Right lobe of liver (tissue), 6 donors: ENCODE measurements around the gene MED12L. TPM values are rescaled to one million over a fixed set of nuclear protein-coding genes. Genes with fewer than 3 reads are reported as not detected.
"Not testable (repeated sequence)": the region's sequence is repeated elsewhere in the genome, so short reads cannot be mapped to it uniquely, and the experiment has no call there.

Experiments
- ATAC-seq, 4 donors: fragments of 200-7000 bp; cut with Tn5 transposase; one replicate each; pipeline ENCODE4 v1.9.1; 2020; ENCODE audit warnings: mild to moderate bottlenecking in 4 of 4, moderate library complexity in 4 of 4
- DNase-seq, 3 donors: peaks; one replicate each; pipeline ENCODE4 v3.0.0-alpha.2; 2020
- H3K27ac ChIP-seq, 3 donors: fragments of 200-600 bp; one replicate each; pipeline ENCODE4 v1.8.0; 2022
- H3K27me3 ChIP-seq, 2 donors: fragments of 200-600 bp; one replicate each; pipeline ENCODE4 v1.8.0; 2022
- H3K36me3 ChIP-seq, 4 donors: fragments of 200-600 bp; sonication (generic) in 1 of 4; one replicate each; pipeline versions ENCODE4 v1.5.1 to v1.8.0; 2017 to 2022; ENCODE audit warnings: control low read depth in 1 of 4
- H3K4me1 ChIP-seq, 4 donors: fragments of 200-600 bp; sonication (generic) in 1 of 4; one replicate each; pipeline versions ENCODE4 v1.5.1 to v1.8.0; 2017 to 2022; ENCODE audit warnings: control low read depth in 1 of 4
- H3K4me3 ChIP-seq, 3 donors: fragments of 200-600 bp; one replicate each; pipeline ENCODE4 v1.8.0; 2022
- H3K9me3 ChIP-seq, 4 donors: fragments of 200-600 bp; sonication (generic) in 1 of 4; one replicate each; pipeline versions ENCODE4 v1.5.1 to v1.8.0; 2017 to 2022; ENCODE audit warnings: control low read depth in 1 of 4
- POLR2A ChIP-seq: fragments of 450-650 bp; IDR thresholded peaks from one replicate; pipeline ENCODE4 v1.6.1; 2017; ENCODE audit warnings: antibody characterized with exemption, mild to moderate bottlenecking
- WGBS: methylation state at CpG from one replicate; pipeline ENCODE4 v1.1.6; 2018; ENCODE audit warnings: low coverage, low lambda C conversion rate; ENCODE audit not compliant: insufficient coverage; ENCODE audit errors: missing lambda C conversion rate; 5-methylcytosine and 5-hydroxymethylcytosine counted together
- intact Hi-C, 2 donors: fragments of 100-400 bp; cut with DNase I; formaldehyde crosslinking; loops; one replicate each; pipeline versions ENCODE4 v1.11.2 to v1.14.1; 2022
- total RNA-seq, 6 experiments: library from RNA; depleted of rRNA in 2 of 6; stranded (reverse); fragments of >200 nt in 2 of 6; fragmentation: NEBNext Ultra II Directional in 3 of 6; extraction: Animal tissue kit (Norgen Biotek cat#: 25700) in 3 of 6; gene quantifications; one replicate each; pipeline versions ENCODE4 v1.1.0 to v1.2.4, GENCODE V29; 2016 to 2023
- TF ChIP-seq, protein P1 (sequence below), 4 donors: fragments of 200-600 bp in 3 of 4; fragments of 450-650 bp in 1 of 4; IDR thresholded peaks; one replicate each; pipeline versions ENCODE4 v1.5.1 to v1.8.0; 2016 to 2022; ENCODE audit warnings: antibody characterized with exemption in 4 of 4, mild to moderate bottlenecking in 2 of 4
- donor health status: DM: no; HTN: yes; CAD: no.
- donor health status: DM: no; HTN: no; CAD: no.
- donor health status: DM: no; HTN: no; CAD: no.
- donor health status: DM: no; HTN: yes; CAD: no.
- donor health status: DM: no; HTN: yes; CAD: no.

MED12L gene
- total RNA-seq, 6 experiments from 2014 or later: 0.04 to 0.64 (median 0.40) TPM

DNA sequence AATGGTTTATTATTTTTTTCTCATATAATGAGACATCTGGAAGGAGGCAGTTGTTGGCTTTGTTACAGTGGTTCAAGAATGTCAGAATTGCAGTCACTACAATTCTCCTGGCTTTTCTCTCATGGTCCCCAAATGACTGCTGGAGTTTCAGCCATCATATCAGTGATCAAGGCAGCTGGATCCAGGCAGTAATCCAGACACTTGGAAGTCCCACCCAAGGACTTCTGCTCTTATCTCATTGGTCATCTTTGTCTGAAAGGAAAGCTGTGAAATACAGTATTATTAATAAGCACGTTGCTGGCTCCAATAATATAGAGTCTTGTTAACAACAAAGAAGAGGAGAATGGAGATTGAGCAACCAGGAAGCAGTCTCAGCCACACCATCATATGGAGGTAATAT, 22.9 kb upstream of the MED12L start:
- no peak for ATAC-seq
- intact Hi-C loops: no loop called here
- Histone ChIP-seq H3K9me3 (no peaks in the 10 kb centered on the region), H3K4me3 (no peak overlapping the region), H3K4me1 (no peaks in the 10 kb centered on the region), H3K27me3 (no peaks in the 10 kb centered on the region), H3K27ac (no peak overlapping the region), H3K36me3 (no peaks in the 10 kb centered on the region)
- TF ChIP-seq, protein P1, sequence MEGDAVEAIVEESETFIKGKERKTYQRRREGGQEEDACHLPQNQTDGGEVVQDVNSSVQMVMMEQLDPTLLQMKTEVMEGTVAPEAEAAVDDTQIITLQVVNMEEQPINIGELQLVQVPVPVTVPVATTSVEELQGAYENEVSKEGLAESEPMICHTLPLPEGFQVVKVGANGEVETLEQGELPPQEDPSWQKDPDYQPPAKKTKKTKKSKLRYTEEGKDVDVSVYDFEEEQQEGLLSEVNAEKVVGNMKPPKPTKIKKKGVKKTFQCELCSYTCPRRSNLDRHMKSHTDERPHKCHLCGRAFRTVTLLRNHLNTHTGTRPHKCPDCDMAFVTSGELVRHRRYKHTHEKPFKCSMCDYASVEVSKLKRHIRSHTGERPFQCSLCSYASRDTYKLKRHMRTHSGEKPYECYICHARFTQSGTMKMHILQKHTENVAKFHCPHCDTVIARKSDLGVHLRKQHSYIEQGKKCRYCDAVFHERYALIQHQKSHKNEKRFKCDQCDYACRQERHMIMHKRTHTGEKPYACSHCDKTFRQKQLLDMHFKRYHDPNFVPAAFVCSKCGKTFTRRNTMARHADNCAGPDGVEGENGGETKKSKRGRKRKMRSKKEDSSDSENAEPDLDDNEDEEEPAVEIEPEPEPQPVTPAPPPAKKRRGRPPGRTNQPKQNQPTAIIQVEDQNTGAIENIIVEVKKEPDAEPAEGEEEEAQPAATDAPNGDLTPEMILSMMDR (IDR thresholded peaks at IDR 0.05): no peak
- TF ChIP-seq POLR2A: no peak
- WGBS: 0% methylated on average over 1 of the region's 1 CpG
- no peak for DNase-seq

DNA sequence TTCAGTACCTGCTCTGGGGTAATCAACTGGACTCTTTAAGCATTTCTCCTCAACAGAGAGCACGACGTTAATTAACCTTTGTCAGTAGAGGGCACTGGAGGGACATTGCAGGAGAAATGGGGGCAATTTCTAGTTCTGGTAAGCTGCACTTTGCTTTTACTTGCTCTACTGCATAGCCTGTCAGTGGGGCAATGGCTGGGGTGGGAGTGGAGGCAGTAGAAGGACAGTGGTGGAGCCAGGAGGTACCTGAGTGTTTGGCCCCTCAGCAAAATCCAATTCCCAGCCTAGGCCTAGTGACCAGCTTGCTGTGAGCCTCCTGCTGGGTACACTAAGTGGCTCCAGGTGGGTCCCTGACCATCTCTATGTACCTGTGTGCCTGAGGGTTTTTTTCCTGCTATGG, 18.3 kb upstream of the MED12L start:
- intact Hi-C loops: no loop called here
- no peak for DNase-seq
- no peak overlapping the region for H3K27ac ChIP-seq
- WGBS: 33% methylated on average over 2 of the region's 2 CpGs
- no peak for ATAC-seq
- no peaks in the 10 kb centered on the region for H3K4me1 ChIP-seq
- H3K36me3 ChIP-seq: no peaks in the 10 kb centered on the region
- H3K27me3 ChIP-seq: no peaks in the 10 kb centered on the region
- no peak overlapping the region for H3K4me3 ChIP-seq
- no peak for TF ChIP-seq POLR2A
- TF ChIP-seq, protein P1 (IDR thresholded peaks at IDR 0.05): peak in 1 of 4 donors; percentile 24
- H3K9me3 ChIP-seq: no peaks in the 10 kb centered on the region

DNA sequence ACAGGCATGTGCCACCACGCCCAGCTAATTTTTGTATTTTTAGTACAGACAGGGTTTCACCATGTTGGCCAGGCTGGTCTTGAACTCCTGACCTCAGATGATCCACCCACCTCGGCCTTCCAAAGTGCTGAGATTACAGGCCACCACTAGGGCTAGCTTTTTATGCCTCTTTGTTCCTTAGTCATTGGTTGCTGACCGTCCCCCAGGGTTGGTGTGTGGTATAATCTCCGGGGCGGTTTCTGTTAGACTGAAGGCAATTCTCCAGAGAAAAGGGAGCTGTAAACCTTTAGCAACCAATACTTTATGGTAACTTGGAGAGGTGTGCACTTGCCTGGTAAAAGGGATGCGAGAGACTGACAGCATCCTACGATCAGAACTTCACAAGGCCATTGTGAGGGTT, 12.6 kb upstream of the MED12L start:
- H3K27ac ChIP-seq, H3K36me3 ChIP-seq, H3K4me3 ChIP-seq, H3K9me3 ChIP-seq, intact Hi-C loops, H3K27me3 ChIP-seq, ATAC-seq, H3K4me1 ChIP-seq, DNase-seq: not testable (repeated sequence)
- 81% methylated on average over 6 of the region's 7 CpGs for WGBS

DNA sequence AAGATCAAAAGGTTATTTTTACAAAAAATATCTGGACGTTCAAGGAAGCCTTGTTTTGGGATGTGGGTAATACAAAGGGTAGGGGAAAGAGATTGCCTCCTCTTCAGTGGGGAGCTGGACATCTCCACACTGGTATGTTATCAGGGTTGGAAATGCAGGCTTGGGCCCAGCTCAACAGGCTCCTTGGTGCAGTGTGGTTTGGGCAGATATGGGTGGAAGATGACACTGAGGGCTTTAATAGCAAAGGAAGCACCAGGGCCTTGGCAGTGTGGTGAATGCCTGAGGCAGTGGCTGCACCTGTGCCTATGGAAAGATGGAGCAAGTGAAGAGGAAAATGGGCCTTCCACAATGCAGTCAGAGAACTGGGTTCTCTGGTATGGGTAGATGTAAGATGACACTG, 11.2 kb upstream of the MED12L start:
- TF ChIP-seq POLR2A: no peak
- TF ChIP-seq, protein P1 (IDR thresholded peaks at IDR 0.05): no peak
- intact Hi-C loops: no loop called here
- H3K36me3 ChIP-seq: no peaks in the 10 kb centered on the region
- H3K27ac ChIP-seq: no peak overlapping the region
- no peaks in the 10 kb centered on the region for H3K4me1 ChIP-seq
- WGBS: 39% methylated on average over 1 of the region's 1 CpG
- no peaks in the 10 kb centered on the region for H3K27me3 ChIP-seq
- ATAC-seq (no peak), DNase-seq (no peak)
- H3K4me3 ChIP-seq: no peak overlapping the region
- H3K9me3 ChIP-seq: no peaks in the 10 kb centered on the region

DNA sequence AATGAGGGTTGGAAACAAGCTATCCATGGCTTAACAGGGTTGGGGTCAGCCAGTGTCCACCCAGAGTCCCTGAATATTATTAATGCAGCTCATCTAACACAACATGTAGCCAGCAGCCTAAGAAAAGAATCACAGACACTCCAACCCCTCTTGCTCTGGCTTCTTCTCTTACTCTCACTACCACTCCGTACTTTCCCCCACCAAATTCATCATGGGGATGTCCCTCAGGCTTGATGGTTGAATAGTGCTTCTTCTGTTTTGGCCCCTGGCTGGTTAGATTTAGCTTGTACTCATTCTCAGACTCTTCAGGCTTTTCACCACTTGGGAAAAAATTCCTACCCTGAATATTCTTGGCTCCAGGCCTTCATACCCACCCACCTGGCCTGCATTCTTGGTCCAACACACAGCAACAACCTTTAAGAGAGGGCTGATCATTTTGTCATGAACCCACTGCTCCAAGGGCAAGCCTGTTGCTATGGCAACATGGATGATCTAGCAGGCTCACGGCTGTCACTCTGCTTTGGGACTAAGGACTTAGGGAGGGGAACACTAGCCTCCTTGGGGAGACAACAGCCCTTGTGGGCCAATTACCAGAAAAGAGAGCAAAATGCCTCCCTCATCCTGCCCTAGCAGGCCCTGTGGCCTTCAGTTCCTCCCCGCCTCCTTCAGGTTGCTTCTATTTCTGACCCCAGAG, 9.4 kb upstream of the MED12L start:
- WGBS: 64% methylated on average over 2 of the region's 3 CpGs
- Histone ChIP-seq H3K36me3 (no peaks in the 10 kb centered on the region), H3K27me3 (no peaks in the 10 kb centered on the region), H3K27ac (no peak overlapping the region), H3K9me3 (no peaks in the 10 kb centered on the region), H3K4me1 (no peaks in the 10 kb centered on the region), H3K4me3 (no peak overlapping the region)
- intact Hi-C loops: no loop called here
- TF ChIP-seq, protein P1 (IDR thresholded peaks at IDR 0.05): no peak
- no peak for TF ChIP-seq POLR2A
- ATAC-seq (no peak), DNase-seq (no peak)
